Progenitor cell of endocrine pancreas (in vitro differentiated cells): ENCODE data around the gene SQOR. TPM values are rescaled to one million over a fixed set of nuclear protein-coding genes. Genes with fewer than 3 reads are reported as not detected.

ENCODE experiments used
- DNase-seq: peaks from one replicate; pipeline ENCODE4 v3.0.0; 2021; ENCODE audit warnings: low spot score; ENCODE audit not compliant: unreplicated experiment
- H3K27ac Mint-ChIP-seq: 2 replicates; pipeline ENCODE4 v1.8.0; 2021; ENCODE audit warnings: mild to moderate bottlenecking, moderate library complexity, mixed read lengths
- H3K27me3 Mint-ChIP-seq: 2 replicates; pipeline ENCODE4 v1.8.0; 2021; ENCODE audit warnings: mixed read lengths
- H3K36me3 Mint-ChIP-seq: 2 replicates; pipeline ENCODE4 v1.8.0; 2022; ENCODE audit warnings: mixed read lengths; ENCODE audit not compliant: insufficient read depth
- H3K4me1 Mint-ChIP-seq: 2 replicates; pipeline ENCODE4 v1.8.0; 2021; ENCODE audit warnings: low read depth, mixed read lengths
- H3K4me3 Mint-ChIP-seq: 2 replicates; pipeline ENCODE4 v1.8.0; 2021; ENCODE audit warnings: low read depth, mild to moderate bottlenecking, moderate library complexity, mixed read lengths
- H3K9me3 Mint-ChIP-seq: 2 replicates; pipeline ENCODE4 v1.8.0; 2021; ENCODE audit warnings: low read depth, mixed read lengths
- CTCF ChIP-seq: fragments of 200-600 bp; sonication (generic); IDR thresholded peaks from one replicate; pipeline ENCODE4 v1.5.0; 2021; ENCODE audit warnings: antibody characterized with exemption, mild to moderate bottlenecking; ENCODE audit not compliant: unreplicated experiment
- total RNA-seq: library from RNA; stranded (reverse); gene quantifications from 2 replicates; pipeline ENCODE4 v1.2.1, GENCODE V29; 2021

Gene SQOR
- total RNA-seq, 1 donor from 2014 or later: 39.3 TPM

GRCh38 chr15:45653702-45654424 lies 19.0 kb downstream of the SQOR start:
- Mint-ChIP-seq H3K4me1 (peaks cover 16% of the 10 kb centered on the region), H3K27ac (no peak overlapping the region), H3K4me3 (no peak overlapping the region), H3K36me3 (peaks cover 6% of the 10 kb centered on the region), H3K9me3 (peaks cover 7% of the 10 kb centered on the region), H3K27me3 (no peaks in the 10 kb centered on the region)
- no peak for DNase-seq
- TF ChIP-seq CTCF: no peak

- Mint-ChIP-seq H3K36me3 (peaks cover 8% of the 10 kb centered on the region), H3K4me3 (no peak overlapping the region), H3K4me1 (peaks cover 16% of the 10 kb centered on the region), H3K27ac (no peak overlapping the region), H3K27me3 (no peaks in the 10 kb centered on the region), H3K9me3 (peaks cover 7% of the 10 kb centered on the region)
- no peak for DNase-seq
- no peak for TF ChIP-seq CTCF
Measured at GRCh38 chr15:45654749-45655148, 19.9 kb downstream of the SQOR start.

GRCh38 chr15:45657254-45657653 lies 22.4 kb downstream of the SQOR start:
- Mint-ChIP-seq H3K4me1 (peaks cover 25% of the 10 kb centered on the region), H3K27ac (peak overlapping the region; percentile 65), H3K27me3 (no peaks in the 10 kb centered on the region), H3K9me3 (peaks cover 4% of the 10 kb centered on the region), H3K36me3 (peaks cover 9% of the 10 kb centered on the region), H3K4me3 (no peak overlapping the region)
- TF ChIP-seq CTCF: no peak
- DNase-seq: no peak

GRCh38 chr15:45657764-45658545 lies 23.1 kb downstream of the SQOR start:
- Mint-ChIP-seq H3K4me3 (no peak overlapping the region), H3K9me3 (peaks cover 4% of the 10 kb centered on the region), H3K27ac (no peak overlapping the region), H3K4me1 (peaks cover 28% of the 10 kb centered on the region), H3K36me3 (peaks cover 9% of the 10 kb centered on the region), H3K27me3 (no peaks in the 10 kb centered on the region)
- DNase-seq: no peak
- TF ChIP-seq CTCF: no peak

- Mint-ChIP-seq H3K4me3 (no peak overlapping the region), H3K4me1 (peaks cover 28% of the 10 kb centered on the region), H3K27ac (peak overlapping the region; percentile 13), H3K36me3 (peaks cover 12% of the 10 kb centered on the region), H3K27me3 (no peaks in the 10 kb centered on the region), H3K9me3 (no peaks in the 10 kb centered on the region)
- TF ChIP-seq CTCF: no peak
- DNase-seq: no peak
Measured at GRCh38 chr15:45660231-45660979, 25.6 kb downstream of the SQOR start.
